Stimulated activated CD4-positive, alpha-beta T cell treated with anti-CD3 and anti-CD28 coated beads, Interleukin-4, amount 100 ng/mL, for 4 hours (primary cell): Measurements from ENCODE around the gene FDX1.

Source experiments
- DNase-seq, 2 experiments: peaks; one replicate each; pipeline ENCODE4 v3.0.0-alpha.2; 2020

The FDX1 gene

DNA sequence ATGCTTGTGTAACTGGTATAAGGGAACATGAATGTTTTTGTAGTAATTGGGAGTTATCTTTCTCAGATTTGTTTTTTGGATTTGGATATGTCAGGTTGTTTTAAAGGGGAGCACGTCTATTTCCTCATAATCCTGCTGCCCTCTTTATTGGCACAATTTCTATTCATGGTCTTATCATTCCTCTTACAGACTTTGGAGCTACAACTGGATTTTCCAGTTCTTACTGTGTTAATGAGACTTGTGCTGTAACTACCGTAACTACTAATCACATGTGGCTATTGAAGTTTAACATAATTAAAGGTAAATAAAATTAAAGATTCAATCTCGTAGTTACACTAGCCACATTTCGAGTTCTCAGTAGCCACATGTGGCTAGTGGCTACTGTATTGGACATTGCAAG is 1.9 kb downstream of the FDX1 start:
- DNase-seq = no peak

DNA sequence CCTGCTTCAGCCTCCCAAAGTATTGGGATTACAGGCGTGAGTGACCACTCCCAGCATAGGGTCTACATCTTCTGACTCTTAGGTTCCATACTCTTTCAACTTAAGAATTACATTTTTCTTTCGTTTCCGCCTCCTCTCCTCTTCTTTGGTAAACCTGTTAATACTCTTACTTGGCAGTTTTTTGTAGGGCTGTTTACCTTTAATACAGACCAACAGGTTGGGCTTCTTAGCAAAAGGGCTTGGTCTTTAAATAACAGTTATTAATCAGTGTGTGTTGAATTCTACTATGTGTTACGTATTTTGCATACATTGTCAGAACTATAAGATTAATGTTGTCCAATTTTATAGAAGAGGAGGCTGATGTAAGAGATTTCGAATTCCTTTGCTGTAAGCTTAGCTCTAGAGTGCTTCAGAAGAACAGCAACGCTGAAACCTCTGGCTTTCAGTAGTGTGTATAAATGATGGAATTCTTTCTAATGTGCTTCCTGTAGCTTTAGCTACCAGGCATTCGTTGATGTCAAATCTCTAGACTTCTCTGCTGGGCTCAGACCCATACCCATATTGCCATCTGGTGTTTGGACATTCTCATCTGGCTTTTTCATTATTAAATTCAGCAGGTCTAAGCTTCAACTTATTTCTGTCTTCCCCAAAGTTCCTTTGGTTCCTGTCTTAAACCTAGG is 3.1 kb downstream of the FDX1 start:
- no peak for DNase-seq

DNA sequence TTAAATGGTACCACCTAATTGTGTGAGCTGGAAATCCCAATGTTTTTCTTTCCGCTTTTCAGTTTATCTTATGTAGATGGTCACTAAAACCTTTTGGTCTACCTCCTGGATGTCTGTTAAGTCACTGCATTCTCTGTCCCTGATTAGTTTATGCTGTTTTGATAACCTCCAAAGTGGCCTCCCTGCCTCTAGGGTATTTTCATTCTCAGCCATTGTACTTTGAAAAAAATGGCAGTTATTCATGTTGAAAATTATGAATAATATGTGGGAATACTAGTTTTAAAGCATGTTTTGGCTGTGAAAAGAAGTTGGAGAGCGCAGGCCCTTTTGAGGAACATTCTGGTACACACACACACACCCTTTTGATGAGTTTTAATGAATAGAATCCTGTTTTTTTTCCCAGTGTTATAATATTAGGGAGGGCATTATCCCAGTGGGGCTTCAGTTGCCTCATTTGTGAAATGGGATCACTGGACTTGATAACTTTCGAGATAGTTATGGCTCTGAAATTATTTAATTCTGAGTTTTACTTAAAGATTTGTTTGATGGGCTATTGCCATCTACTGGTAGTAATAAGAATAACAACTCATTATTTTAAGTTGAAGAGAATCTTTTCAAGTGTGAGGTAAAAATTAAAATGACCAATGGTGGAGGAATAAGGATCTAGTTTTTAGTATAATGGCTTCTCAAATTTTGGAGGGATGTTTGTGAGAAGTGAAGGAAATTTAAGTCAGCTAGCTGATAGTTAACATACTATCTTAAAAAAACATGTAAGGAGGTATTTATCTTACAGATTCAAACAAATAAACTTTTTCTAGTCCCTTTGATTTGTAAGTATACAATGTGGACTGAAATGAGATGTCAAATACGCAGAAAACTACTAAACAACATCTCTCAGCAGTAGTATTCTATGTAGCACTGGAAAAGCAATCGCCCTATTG is 3.9 kb downstream of the FDX1 start:
- DNase-seq = no peak

GRCh38 chr11:110434952-110435779 is 5.4 kb downstream of the FDX1 start:
- peak in 1 of 2 experiments; percentile 14 for DNase-seq

DNA sequence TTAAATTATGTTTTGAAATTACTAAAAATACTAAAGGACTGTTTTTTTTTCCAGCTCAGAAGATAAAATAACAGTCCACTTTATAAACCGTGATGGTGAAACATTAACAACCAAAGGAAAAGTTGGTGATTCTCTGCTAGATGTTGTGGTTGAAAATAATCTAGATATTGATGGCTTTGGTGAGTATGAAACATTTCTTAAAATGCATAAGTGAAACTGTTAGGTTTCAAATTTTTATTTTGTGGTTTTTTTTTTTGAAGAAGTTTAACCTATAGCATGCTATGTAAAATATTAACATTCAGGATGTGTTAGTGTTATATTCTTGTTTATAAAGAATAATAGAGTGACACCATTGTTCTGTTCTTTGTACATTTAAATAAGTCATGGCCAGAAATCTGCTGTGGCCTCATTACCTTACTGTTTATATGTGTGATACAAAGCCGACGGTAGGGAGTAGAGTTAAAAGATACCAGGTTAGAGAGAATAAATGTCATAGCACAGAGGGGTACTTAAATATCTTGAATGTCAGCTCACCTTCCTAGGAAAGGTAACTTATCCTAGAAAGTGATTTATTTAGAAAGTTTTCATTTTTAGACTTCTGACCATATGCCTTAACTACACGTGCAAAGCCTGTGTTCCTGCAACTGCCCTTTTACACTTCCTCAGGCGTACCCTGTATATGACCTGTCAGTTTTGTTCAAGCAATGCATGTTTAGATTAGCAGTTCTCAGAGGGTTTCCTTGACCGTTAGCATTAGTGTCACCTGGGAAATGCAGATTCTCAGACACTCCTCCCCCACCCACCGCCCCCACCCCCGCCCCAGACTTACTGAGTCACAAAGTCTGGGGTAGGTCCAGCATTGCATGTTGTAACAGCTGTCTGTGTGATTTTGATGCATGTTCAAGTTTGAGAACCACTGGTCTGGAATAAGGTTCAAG is 6.3 kb downstream of the FDX1 start:
- no peak for DNase-seq

- no peak for DNase-seq
Observed at GRCh38 chr11:110438017-110438416, 8.3 kb downstream of the FDX1 start.

DNA sequence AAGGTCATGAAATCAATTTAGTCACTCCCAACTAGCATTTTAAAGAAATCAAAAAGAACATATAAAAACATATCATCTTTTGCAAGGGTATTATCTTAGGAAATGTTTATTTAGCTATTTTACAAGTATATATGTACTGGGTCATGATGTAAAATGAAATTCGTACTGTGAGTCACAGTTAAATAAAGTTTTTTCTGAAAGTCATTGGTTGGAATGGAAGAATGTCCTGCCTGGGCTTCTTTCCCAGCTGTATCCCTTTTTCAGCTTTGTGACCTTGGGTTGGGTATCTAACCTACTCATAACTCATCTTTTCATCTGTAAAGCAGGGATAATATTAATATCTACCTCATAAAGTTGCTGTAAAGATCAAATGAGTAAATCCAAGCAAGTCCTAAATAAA is 15.7 kb downstream of the FDX1 start:
- no peak for DNase-seq

GRCh38 chr11:110446061-110446460 is 16.3 kb downstream of the FDX1 start:
- DNase-seq = no peak

DNA sequence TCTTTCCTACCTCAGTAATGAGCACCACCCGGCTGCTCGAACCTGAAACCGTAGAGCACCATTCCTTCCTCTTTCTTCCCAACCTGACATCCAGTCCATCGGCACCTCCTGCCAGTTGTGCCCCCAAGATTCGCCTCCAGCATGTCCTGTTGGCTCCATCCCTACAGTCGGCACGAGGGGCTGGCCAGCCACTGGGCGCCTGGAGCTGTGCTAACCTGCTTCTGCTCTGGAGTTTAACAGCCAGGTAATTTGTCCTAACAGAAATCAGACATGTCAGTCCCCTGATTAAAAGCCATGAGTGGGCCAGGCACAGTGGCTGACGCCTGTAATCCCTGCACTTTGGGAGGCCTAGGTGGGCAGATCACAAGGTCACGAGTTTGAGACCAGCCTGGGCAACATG is 16.8 kb downstream of the FDX1 start:
- DNase-seq = no peak

GRCh38 chr11:110447343-110447742 is 17.6 kb downstream of the FDX1 start:
- no peak for DNase-seq

DNA sequence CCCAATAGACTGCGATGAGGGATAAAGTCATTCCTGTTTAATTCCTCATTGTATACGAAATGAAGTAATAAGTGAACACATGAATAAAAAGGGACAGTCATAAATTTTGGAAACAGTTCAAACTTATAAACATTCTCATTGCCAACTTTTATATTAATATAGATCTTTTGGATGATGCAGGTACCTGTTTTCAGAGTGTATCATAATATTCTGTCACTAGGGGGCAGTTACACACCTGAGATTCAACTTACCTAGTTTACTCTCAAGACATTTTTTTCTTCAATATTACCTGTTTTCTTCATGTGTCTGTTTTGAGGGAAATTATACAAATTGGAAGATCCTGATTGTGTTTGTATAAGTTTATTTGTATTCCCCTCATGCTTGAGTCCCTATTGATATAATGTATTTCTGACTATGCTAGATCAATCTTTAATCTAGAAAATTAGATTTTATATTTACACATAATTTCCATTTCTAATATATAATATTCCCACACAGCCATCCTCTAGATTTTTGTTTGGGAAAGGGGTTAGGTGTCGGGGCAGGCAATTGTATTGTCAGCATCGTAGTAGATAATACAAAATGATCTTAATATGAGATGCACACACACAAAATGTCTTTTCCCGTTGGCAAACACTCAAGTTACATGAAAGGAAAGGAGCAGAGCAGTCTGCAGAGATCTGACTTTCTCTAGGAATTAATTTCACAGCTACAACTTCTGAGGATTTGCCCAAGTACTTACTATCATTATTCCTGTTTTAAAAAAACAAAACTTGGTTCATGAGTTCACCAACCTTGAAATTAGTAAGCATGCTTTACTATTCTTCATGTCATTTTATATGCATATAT is 18.4 kb downstream of the FDX1 start:
- no peak for DNase-seq

DNA sequence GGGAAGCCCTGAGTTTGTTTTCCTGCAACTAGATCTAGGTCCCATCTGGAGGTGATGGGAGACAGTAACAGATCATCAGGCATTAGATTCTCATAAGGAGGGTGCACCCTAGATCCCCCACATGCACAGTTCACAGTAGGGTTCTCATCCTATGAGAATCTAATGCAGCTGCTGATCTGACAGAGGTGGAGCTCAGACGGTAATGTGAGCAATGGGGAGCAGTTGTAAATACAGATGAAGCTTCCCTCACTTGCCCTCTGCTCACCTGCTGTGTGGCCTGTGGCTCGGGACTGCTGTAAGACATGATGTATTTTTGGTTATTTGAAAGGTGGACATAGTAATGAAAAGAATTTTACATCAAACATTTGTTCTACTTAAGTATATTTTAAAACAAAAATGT is 20.5 kb downstream of the FDX1 start:
- DNase-seq = no peak

DNA sequence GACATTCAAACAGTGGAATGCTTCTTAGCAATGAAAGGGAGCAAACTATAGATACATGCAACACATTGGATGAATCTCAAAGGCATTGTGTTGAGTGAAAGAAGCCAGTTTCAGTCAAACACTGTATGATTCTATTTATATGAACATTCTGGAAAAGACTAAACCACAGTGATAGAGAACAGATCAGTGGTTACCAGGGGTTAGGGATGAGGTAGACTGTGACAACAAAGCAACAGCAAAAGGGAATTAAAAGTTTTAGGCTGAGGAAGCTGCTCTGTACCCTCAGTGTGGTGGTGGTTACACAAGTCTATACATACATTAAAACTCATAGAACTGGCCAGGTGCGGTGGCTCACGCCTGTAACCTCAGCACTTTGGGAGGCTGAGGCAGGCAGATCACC is 23.0 kb downstream of the FDX1 start:
- no peak for DNase-seq

GRCh38 chr11:110453684-110454354 is 24.1 kb downstream of the FDX1 start:
- DNase-seq = no peak

GRCh38 chr11:110454609-110455008 is 24.9 kb downstream of the FDX1 start:
- DNase-seq = no peak

GRCh38 chr11:110455718-110456117 is 26.0 kb downstream of the FDX1 start:
- no peak for DNase-seq

- DNase-seq = no peak
Observed at GRCh38 chr11:110463153-110463552, 33.4 kb downstream of the FDX1 start.

- no peak for DNase-seq
Observed at GRCh38 chr11:110465231-110465630, 35.5 kb downstream of the FDX1 start.

- DNase-seq = no peak
Observed at GRCh38 chr11:110467556-110467955, 37.8 kb downstream of the FDX1 start.

DNA sequence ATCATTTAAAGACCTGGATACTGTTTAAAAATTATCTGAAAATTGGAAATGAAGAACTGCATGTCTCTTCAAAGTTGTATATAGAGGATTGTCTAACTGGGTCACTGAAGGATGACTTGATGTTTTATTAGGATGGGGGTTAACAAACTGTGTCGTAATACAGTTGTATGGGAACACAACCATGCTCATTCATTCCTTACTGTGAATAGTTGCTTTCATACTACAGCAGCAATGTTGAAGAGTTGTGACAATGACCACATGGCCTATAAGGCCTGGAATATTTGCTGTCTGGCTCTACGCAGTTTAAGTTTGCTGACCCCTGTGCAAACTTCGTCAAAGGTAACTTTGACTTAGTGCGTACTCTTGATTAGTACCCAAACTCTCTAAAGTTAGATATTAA is 38.4 kb downstream of the FDX1 start:
- no peak for DNase-seq

GRCh38 chr11:110469127-110469526 is 39.4 kb downstream of the FDX1 start:
- no peak for DNase-seq
